ENCODE measurements around the gene APEX2.
A peak's percentile ranks its signal among the peaks of the same experiment; 100 is the strongest.
"Not testable (repeated sequence)": the region's sequence is repeated elsewhere in the genome, so short reads cannot be mapped to it uniquely, and the experiment has no call there.

The APEX2 gene

DNA sequence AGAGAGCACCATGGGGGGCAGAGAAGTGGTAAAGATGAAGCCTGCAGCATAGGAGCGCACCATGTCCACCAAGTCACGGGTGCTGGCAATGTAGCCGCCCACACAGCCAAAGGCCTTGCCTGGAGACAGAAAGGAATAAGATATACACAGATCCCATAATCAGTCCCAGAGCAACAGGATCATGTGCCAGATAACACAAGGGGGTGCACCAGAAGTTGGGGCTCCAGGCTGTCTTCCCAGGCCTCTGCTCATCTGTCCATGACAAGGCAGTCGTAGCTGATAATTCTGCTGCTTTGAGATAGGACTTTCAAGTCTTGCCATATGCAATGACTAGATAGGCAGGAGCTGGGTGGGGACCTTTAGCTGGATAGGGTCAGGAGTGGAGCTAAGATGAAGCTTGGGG is 14.7 kb downstream of the APEX2 start:
- no peak for DNase-seq

GRCh38 chrX:55026143-55026542 is 26.0 kb downstream of the APEX2 start:
- DNase-seq: no peak

DNA sequence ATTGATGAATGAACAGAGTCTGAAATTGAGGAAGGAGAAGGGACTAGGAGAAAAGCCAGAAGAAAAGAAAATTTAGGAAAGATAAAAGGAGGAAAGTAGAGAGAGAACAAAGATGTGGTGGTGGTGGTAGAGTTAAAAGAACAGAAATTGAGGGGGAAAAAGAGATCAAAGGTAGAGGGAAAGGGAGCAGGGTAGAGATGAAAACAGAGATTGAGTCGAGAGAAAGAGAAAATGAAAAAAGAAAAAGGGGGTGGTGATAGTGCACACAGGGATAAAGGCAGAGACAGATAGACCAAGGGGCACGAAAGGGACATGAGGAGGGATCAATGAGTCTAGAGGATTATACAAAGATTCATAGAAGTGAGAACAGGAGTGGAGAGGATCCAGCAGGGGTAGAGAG is 26.7 kb downstream of the APEX2 start:
- no peak for DNase-seq

GRCh38 chrX:55028040-55028439 is 27.9 kb downstream of the APEX2 start:
- no peak for DNase-seq

DNA sequence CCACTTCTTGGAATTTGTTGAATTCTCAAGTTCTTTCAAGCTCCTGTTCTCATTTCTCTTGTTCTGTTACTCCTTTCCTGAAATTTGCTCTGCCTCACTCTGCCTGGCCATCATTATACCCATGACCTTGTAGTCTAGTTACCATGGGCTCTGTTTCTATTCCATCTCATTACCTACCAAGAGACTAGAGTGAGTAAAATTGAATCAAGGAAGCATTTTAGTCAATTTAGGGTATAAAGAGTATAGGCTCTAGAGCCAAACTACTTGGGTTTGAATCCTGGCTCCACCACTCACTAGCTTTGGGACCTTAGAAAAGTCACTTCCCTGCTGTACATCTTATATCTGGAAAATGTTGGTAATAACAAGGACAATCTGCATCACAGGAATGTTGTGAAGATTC is 28.4 kb downstream of the APEX2 start:
- DNase-seq: no peak

GRCh38 chrX:55029291-55029690 is 29.1 kb downstream of the APEX2 start:
- DNase-seq: no peak

DNA sequence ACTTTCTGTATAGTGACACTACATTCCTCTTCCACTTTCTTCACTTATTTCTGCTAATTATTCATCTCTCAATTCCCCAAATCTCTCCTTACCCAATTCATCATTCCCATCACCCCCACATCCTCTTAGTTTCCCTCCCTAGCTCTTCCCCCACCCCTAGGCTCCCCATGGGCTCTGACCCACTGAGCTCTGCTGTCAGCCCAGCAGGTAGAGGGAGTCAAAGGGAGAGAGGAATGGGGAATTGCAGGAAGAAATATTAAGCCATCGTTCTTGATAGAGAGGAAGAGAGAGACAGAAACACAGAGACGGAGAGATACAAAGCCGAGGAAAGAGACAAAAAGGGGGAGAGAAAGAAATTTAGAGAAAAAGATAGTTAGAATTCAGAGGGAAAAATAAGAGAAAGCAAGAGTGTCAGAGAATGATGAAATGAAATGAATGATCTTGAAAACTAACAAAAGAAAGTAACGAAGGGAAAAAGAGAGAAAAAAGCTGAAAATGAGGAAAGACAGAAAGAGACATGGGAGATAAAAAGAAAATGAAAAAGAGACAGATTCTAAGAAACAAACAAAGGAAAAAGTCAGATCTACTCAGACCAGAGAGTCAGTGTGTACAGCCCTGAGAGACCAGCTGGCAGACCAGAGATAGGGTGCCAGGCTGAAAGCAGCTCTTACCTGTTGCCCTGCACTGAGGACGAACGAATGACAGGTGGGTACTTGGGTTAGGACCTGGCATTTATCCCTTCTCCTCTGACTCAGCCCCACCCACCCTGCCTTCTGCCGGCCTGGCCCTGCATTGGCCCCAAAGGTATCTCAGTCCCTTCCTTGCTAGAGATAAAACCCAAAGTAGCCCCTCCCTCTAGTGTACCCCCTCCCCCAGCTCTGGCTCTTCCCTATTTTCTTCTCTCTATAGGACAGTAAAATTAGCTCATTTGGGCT is 30.4 kb downstream of the APEX2 start, which contains the start of gene ALAS2:
TSS of gene ALAS2 (minus strand) at position 707 of the 935 bp plus-strand sequence. CDS start 4,977 bp downstream, outside the sequence.
- DNase-seq: no peak

DNA sequence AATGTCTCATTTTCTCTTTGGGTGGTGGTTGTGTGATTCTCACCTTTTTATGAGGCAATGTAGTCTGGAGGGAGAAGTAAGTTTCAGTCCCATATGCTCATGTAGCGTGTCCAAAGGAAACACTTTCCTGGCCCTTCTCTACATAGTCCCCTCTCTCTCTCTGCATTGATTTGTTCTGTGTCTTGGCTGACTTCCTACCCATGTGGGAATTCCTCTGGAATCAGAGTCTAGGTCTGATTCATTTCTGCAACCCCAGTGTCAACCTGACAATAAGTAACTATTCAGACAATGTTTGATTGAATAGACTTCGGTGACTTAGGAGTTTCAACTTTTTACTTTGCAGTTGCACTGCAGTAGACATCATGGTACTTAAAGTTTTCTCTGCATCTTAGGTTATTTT is 33.3 kb downstream of the APEX2 start:
- DNase-seq: no peak

- DNase-seq: no peak
Observed at GRCh38 chrX:55039471-55039870, 39.3 kb downstream of the APEX2 start.

- no peak for DNase-seq
Observed at GRCh38 chrX:55041514-55041913, 41.4 kb downstream of the APEX2 start.

GRCh38 chrX:55050599-55050998 is 50.4 kb downstream of the APEX2 start:
- DNase-seq: not testable (repeated sequence)

DNA sequence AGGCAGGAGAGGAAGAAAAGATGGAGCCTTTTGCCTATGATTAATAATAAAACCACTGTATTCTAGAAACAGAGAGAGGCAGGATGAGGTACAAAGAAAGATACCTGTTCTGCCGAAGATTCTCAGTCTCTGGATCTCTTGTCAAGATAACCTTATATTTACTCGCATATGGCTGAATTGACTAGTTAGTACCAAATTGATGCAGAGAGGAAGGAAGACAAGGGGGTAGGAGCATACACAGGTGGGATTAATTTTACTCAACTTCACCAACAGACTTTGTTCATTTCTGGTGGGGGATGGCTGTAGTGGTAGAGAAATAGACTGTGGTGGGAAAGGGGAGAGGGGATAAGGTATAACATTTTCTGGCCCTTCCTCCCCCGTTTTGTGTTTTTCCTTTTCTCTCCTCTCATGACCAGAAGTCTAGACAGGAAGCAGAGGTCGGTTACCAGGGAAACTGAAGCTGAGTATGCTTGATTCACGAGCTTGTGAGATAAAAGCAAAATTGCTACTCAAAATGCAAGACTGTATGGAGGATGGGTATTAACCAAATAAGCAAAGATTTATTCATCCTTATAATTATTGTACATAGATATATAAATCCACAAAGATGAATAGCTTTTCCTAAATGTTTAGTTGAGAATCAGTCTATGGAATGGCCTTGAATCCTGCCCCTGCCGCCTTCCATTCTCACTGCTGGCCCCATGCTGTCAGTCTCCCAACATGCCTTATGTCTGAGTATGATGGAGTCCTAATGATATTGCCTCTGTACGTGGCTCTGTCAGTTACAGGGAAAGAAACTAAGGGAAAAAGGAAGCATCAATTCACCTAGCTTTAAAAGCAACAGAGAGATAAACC is 56.9 kb downstream of the APEX2 start:
- peak; percentile 57 for DNase-seq

DNA sequence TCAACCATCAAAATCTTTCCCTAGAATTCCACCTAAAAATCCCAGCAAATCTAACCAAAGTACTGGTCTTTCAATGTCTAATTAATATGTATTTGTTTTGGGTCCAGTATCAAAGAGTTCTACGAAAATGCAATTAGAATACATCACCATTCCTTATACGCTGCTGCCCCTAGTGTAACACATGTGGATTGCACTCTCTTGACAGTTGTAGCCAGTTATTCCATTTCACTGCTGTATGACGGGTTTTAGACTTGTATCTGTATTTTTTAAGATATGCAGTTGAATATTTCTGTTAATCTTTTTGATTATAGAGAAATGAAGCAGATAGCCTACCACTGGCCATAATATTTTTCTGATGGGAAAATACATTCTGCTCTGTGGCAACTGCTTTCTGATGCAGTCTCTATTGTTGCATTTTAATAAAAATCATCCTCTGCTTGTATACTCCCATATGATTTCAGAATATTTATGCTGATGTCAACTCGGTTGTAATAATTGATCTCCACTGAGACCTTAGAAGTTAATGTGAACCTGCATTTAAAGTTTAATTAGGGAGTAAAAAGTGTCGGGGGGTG is 57.6 kb downstream of the APEX2 start:
- DNase-seq: peak; percentile 57
